K562 (cell line): Measurements from ENCODE around the gene DGCR6L. TPM values are rescaled to one million over a fixed set of nuclear protein-coding genes. Genes with fewer than 3 reads are reported as not detected.

Experiments
- BRD4 ChIP-seq: fragments of 200-600 bp; sonication (generic); IDR thresholded peaks from 2 replicates; pipeline ENCODE4 v1.6.1; 2017; ENCODE audit warnings: inconsistent platforms
- BRF2 ChIP-seq: IDR thresholded peaks from 3 replicates; pipeline ENCODE4 v1.6.1; 2011; ENCODE audit warnings: borderline replicate concordance, mild to moderate bottlenecking; ENCODE audit not compliant: insufficient read length, insufficient read depth
- CHD2 ChIP-seq: IDR thresholded peaks from 2 replicates; pipeline ENCODE4 v1.6.1; 2011; ENCODE audit warnings: low read depth, low read length
- CREB3 ChIP-seq: fragments of 450-650 bp; conservative IDR thresholded peaks from 2 replicates; pipeline ENCODE4 v1.6.1; 2016; ENCODE audit warnings: missing genetic modification characterization, low read depth, mild to moderate bottlenecking, missing compliant biosample characterization, moderate library complexity
- CTCF ChIP-seq, 3 experiments: IDR thresholded peaks in 2 of 3; conservative IDR thresholded peaks in 1 of 3; 2 replicates each; pipeline ENCODE4 v1.5.1; 2011 to 2012; ENCODE audit warnings: low read length in 3 of 3, mild to moderate bottlenecking in 3 of 3, control low read depth in 2 of 3, improper control_type of control experiment in 1 of 3, inconsistent platforms in 1 of 3, low read depth in 1 of 3, mixed read lengths in 1 of 3, moderate library complexity in 1 of 3; ENCODE audit not compliant: insufficient read depth in 2 of 3
- HCFC1 ChIP-seq: IDR thresholded peaks from 2 replicates; pipeline ENCODE4 v1.6.1; 2012; ENCODE audit warnings: low read depth, low read length, improper control_type of control experiment
- JUN ChIP-seq, 2 experiments: sonication (generic) in 1 of 2; formaldehyde crosslinking in 1 of 2; IDR thresholded peaks; 2 replicates each; pipeline versions ENCODE4 v1.6.1 to v1.8.0; 2012 to 2022; ENCODE audit warnings: borderline replicate concordance in 2 of 2, mild to moderate bottlenecking in 2 of 2, improper control_type of control experiment in 1 of 2, low read depth in 1 of 2, low read length in 1 of 2, missing genetic modification reagents in 1 of 2
- KDM5B ChIP-seq: fragments of 200-600 bp; sonication (generic); IDR thresholded peaks from 2 replicates; pipeline ENCODE4 v1.6.1; 2012; ENCODE audit warnings: low read depth, mild to moderate bottlenecking, moderate library complexity, low read length, control low read depth, inconsistent platforms; ENCODE audit not compliant: insufficient replicate concordance
- MBD1 ChIP-seq: fragments of 250-450 bp; sonication (Bioruptor Pico); IDR thresholded peaks from 2 replicates; pipeline ENCODE4 v1.8.0; 2022; ENCODE audit warnings: inconsistent platforms
- MCM3 ChIP-seq: fragments of 450-650 bp; IDR thresholded peaks from 2 replicates; pipeline ENCODE4 v1.6.1; 2016
- PCBP1 ChIP-seq: fragments of 200-400 bp; formaldehyde crosslinking; IDR thresholded peaks from 2 replicates; pipeline ENCODE4 v1.6.1; 2018; ENCODE audit warnings: mild to moderate bottlenecking, low read depth, low read length; ENCODE audit not compliant: poor library complexity, severe bottlenecking
- SIRT6 ChIP-seq: IDR thresholded peaks from one replicate; pipeline ENCODE4 v1.6.1; 2012; ENCODE audit warnings: low read depth, mild to moderate bottlenecking, control low read depth, inconsistent platforms, low read length, moderate library complexity
- TAL1 ChIP-seq: fragments of 450-650 bp; IDR thresholded peaks from 2 replicates; pipeline ENCODE4 v1.6.1; 2016; ENCODE audit warnings: mild to moderate bottlenecking
- TEAD4 ChIP-seq, 2 experiments: sonication (generic) in 1 of 2; formaldehyde crosslinking in 1 of 2; IDR thresholded peaks; 2 replicates each; pipeline versions ENCODE4 v1.6.1 to v1.8.0; 2012 to 2022; ENCODE audit warnings: borderline replicate concordance in 1 of 2, inconsistent platforms in 1 of 2, low read length in 1 of 2, mild to moderate bottlenecking in 1 of 2, missing genetic modification reagents in 1 of 2
- USF1 ChIP-seq: sonication (generic); formaldehyde crosslinking; IDR thresholded peaks from 2 replicates; pipeline ENCODE4 v1.9.0; 2022; ENCODE audit warnings: mild to moderate bottlenecking, missing genetic modification reagents
- YBX1 ChIP-seq: fragments of 450-650 bp; IDR thresholded peaks from 2 replicates; pipeline ENCODE4 v1.7.1; 2016; ENCODE audit warnings: mild to moderate bottlenecking
- ZNF140 ChIP-seq: fragments of 250-450 bp; sonication (Bioruptor Pico); IDR thresholded peaks from 2 replicates; pipeline ENCODE4 v1.8.0; 2021; ENCODE audit warnings: moderate library complexity, mild to moderate bottlenecking, inconsistent platforms
- ZNF551 ChIP-seq: fragments of 250-450 bp; sonication (Bioruptor Pico); IDR thresholded peaks from 2 replicates; pipeline ENCODE4 v1.5.0; 2021; ENCODE audit warnings: mild to moderate bottlenecking, moderate library complexity
- polyA plus RNA-seq, 8 experiments: library from polyadenylated mRNA; depleted of rRNA in 4 of 8; stranded (reverse) in 5 of 8; unstranded in 3 of 8; fragments of >200 nt; fragmentation: Nextera tagmentation in 2 of 8; fragmentation: Illumina TruSeq in 1 of 8; extraction: Ambion mirVana in 2 of 8; extraction: Trizol in 1 of 8; gene quantifications; 2 replicates each; pipeline versions ENCODE4 v1.2.1 to v1.2.3, GENCODE V29; 2011 to 2014; ENCODE audit warnings: inconsistent platforms in 1 of 8, missing spikeins in 1 of 8
- total RNA-seq, 7 experiments: library from RNA; depleted of rRNA in 6 of 7; stranded (reverse); fragments of >200 nt in 6 of 7; fragmentation: Illumina TruSeq in 2 of 7; extraction: Trizol in 2 of 7; gene quantifications; 2 replicates each; pipeline versions ENCODE4 v1.2.1 to v1.2.3, GENCODE V29; 2011 to 2021; ENCODE audit warnings: low replicate concordance in 1 of 7

Gene DGCR6L
- total and polyA plus RNA-seq, 9 of the 15 experiments (the other 6 are each of a cell fraction or from before 2014, with no cell fraction given): 3.6 to 151 (median 51.0) TPM

GRCh38 chr22:20268279-20269012 is 51.4 kb downstream of the DGCR6L start, which contains the start of gene RTN4R (continued):
- peak; percentile 87 to 99 (median 98) for TF ChIP-seq CTCF (IDR thresholded peaks at IDR 0.05 in 2 of 3, conservative IDR thresholded peaks at IDR 0.05 in 1 of 3; ENCODE audit: insufficient read depth in 2 of 3, low read depth in 1 of 3, low read length in 3 of 3)
- TF ChIP-seq MCM3: no peak
- TF ChIP-seq MBD1: no peak
- no peak for TF ChIP-seq CREB3 (tag)
- peak; percentile 52 for TF ChIP-seq HCFC1
- peak; percentile 32; the same call in 1 of the 2 replicates for TF ChIP-seq CHD2
- peak; percentile 64 for TF ChIP-seq TEAD4 (IDR thresholded peaks at IDR 0.05; ENCODE audit: low read length)
- TF ChIP-seq TEAD4 (CRISPR knock-in tag; IDR thresholded peaks at IDR 0.05; ENCODE audit: borderline replicate concordance): peak; percentile 88
- peak; percentile 65 for TF ChIP-seq PCBP1
- TF ChIP-seq USF1: peak; percentile 27; the same call in 1 of the 2 replicates
- TF ChIP-seq SIRT6: no peak
- peak; percentile 73; the same call in 1 of the 2 replicates for TF ChIP-seq JUN (IDR thresholded peaks at IDR 0.05; ENCODE audit: borderline replicate concordance, low read depth, low read length)
- TF ChIP-seq JUN (CRISPR knock-in tag; IDR thresholded peaks at IDR 0.05; ENCODE audit: borderline replicate concordance): no peak
- no peak for TF ChIP-seq ZNF140
- TF ChIP-seq TAL1: no peak
- TF ChIP-seq ZNF551: no peak
- TF ChIP-seq KDM5B: peak; percentile 54
- TF ChIP-seq YBX1: no peak
- TF ChIP-seq BRD4: no peak
- no peak for TF ChIP-seq BRF2
